K562 (cell line): ENCODE results near the gene KCNA4. TPM values are rescaled to one million over a fixed set of nuclear protein-coding genes. Genes with fewer than 3 reads are reported as not detected.

Source experiments
- ATAC-seq: fragments of 200-7000 bp; cut with Tn5 transposase; 3 replicates; pipeline ENCODE4 v1.9.1; 2020; ENCODE audit warnings: moderate library complexity
- BruUV-seq: library from RNA; stranded (reverse); fragments of 400-500 nt; replicated peaks from 2 replicates; lab custom pipeline; 2021; lab: Mats Ljungman, UMichigan
- CTCF ChIA-PET: fragments of 300-600 bp; formaldehyde crosslinking; extraction: SDS; loops from one replicate; lab custom pipeline; 2021; ENCODE audit warnings: low intra/inter-chr PET ratio; lab: Yijun Ruan, JAX
- POLR2A ChIA-PET: fragments of 300-600, 350-650 bp; sonication (Branson Sonifier 250); formaldehyde crosslinking; extraction: SDS; loops from one replicate; lab custom pipeline; 2021; ENCODE audit warnings: antibody characterized with exemption, inconsistent platforms; lab: Yijun Ruan, JAX
- DNase-seq, 4 experiments: peaks; one replicate each; pipeline versions ENCODE4 v3.0.0 to v3.0.0-alpha.2; 2011 to 2018; ENCODE audit warnings: low spot score in 3 of 4, mixed read lengths in 3 of 4; ENCODE audit errors: extremely low read depth in 1 of 4
- FAIRE-seq: peaks from 2 replicates; lab custom pipeline; 2011; peaks lifted over from hg19 to GRCh38; lab: Jason Lieb, UNC
- H2AFZ ChIP-seq: 2 replicates; pipeline ENCODE4 v1.6.0; 2011; ENCODE audit warnings: low read depth, low read length, control low read depth, inconsistent platforms
- H3K27ac ChIP-seq: fragments of 200-600 bp; 3 replicates; pipeline ENCODE4 v1.8.0; 2011; ENCODE audit warnings: low read depth, mild to moderate bottlenecking, control low read depth, inconsistent platforms, low read length, moderate library complexity, mixed read lengths; ENCODE audit errors: extremely low read depth
- H3K27me3 ChIP-seq, 2 experiments: fragments of 300-600 bp in 1 of 2; 2 replicates in 1 of 2; 3 replicates in 1 of 2; pipeline versions ENCODE4 v1.6.0 to v1.8.0; 2011; ENCODE audit warnings: inconsistent platforms in 2 of 2, low read length in 2 of 2, mild to moderate bottlenecking in 1 of 2, mixed read lengths in 1 of 2, moderate library complexity in 1 of 2; ENCODE audit not compliant: control insufficient read depth in 2 of 2, insufficient read depth in 2 of 2
- H3K36me3 ChIP-seq: fragments of 300-600 bp; 3 replicates; pipeline ENCODE4 v1.8.0; 2011; ENCODE audit warnings: mild to moderate bottlenecking, low read length, inconsistent platforms; ENCODE audit not compliant: control insufficient read depth, insufficient read depth
- H3K4me1 ChIP-seq, 2 experiments: fragments of 200-600 bp in 1 of 2; replicated peaks in 1 of 2; 2 replicates in 1 of 2; 3 replicates in 1 of 2; pipeline versions ENCODE4 v1.5.1 to v1.8.0; 2011; ENCODE audit warnings: inconsistent platforms in 2 of 2, low read length in 2 of 2, mild to moderate bottlenecking in 1 of 2, mixed read lengths in 1 of 2, moderate library complexity in 1 of 2; ENCODE audit not compliant: control insufficient read depth in 2 of 2, insufficient read depth in 2 of 2
- H3K4me2 ChIP-seq: 2 replicates; pipeline ENCODE4 v1.6.1; 2011; ENCODE audit warnings: low read length, control low read depth, inconsistent platforms, mixed read lengths; ENCODE audit not compliant: insufficient read depth
- H3K4me3 ChIP-seq: fragments of 200-600 bp; sonication (generic), shearing (Covaris generic); 2 replicates; pipeline ENCODE4 v1.5.1; 2016; ENCODE audit warnings: control low read depth, inconsistent platforms
- H3K79me2 ChIP-seq: fragments of 200-600 bp; 3 replicates; pipeline ENCODE4 v1.8.0; 2011; ENCODE audit warnings: low read length, inconsistent platforms; ENCODE audit not compliant: control insufficient read depth, insufficient read depth
- H3K9ac ChIP-seq, 2 experiments: 2 replicates each; pipeline versions ENCODE4 v1.6.0 to v1.6.1; 2011; ENCODE audit warnings: low read depth in 2 of 2, low read length in 2 of 2, control low read depth in 1 of 2, inconsistent platforms in 1 of 2, mild to moderate bottlenecking in 1 of 2, mixed read lengths in 1 of 2; ENCODE audit not compliant: insufficient read depth in 1 of 2
- H3K9me1 ChIP-seq: one replicate; pipeline ENCODE4 v1.6.0; 2011; ENCODE audit warnings: inconsistent platforms, mild to moderate bottlenecking, low read length, moderate library complexity; ENCODE audit not compliant: control insufficient read depth, insufficient read depth
- H3K9me3 ChIP-seq: replicated peaks from 2 replicates; pipeline ENCODE4 v1.5.1; 2011; ENCODE audit warnings: low read depth, low read length, inconsistent platforms; ENCODE audit not compliant: control insufficient read depth, insufficient read depth
- H4K20me1 ChIP-seq: replicated peaks from 2 replicates; pipeline ENCODE4 v1.6.1; 2011; ENCODE audit warnings: low read length, inconsistent platforms, mixed read lengths; ENCODE audit not compliant: control insufficient read depth, insufficient read depth
- POLR2A ChIP-seq: fragments of 450-650 bp; conservative IDR thresholded peaks from 2 replicates; pipeline ENCODE4 v1.6.1; 2016
- PURB ChIP-seq: sonication (generic); formaldehyde crosslinking; IDR thresholded peaks from 2 replicates; pipeline ENCODE4 v1.9.0; 2021; ENCODE audit warnings: low read depth, mild to moderate bottlenecking, missing genetic modification reagents
- ZNF324 ChIP-seq: fragments of 250-450 bp; sonication (Bioruptor Pico); IDR thresholded peaks from 2 replicates; pipeline ENCODE4 v1.4.0; 2020; ENCODE audit warnings: mild to moderate bottlenecking
- WGBS: fragments of 100-300 bp; shearing (Covaris generic); methylation state at CpG from one replicate; pipeline ENCODE4 v1.1.6; 2016; ENCODE audit warnings: low coverage, mixed read lengths; ENCODE audit not compliant: insufficient coverage; ENCODE audit errors: missing lambda C conversion rate; 5-methylcytosine and 5-hydroxymethylcytosine counted together
- in situ Hi-C: fragments of 300-500 bp; cut with MboI; formaldehyde crosslinking; loops from 4 replicates; pipeline ENCODE4 v1.15.0; 2018; ENCODE audit warnings: inconsistent platforms, mixed read lengths
- intact Hi-C: fragments of 100-400 bp; cut with micrococcal nuclease; formaldehyde crosslinking; loops from 2 replicates; pipeline ENCODE4 v1.14.2; 2022
- polyA plus RNA-seq, 8 experiments: library from polyadenylated mRNA; depleted of rRNA in 4 of 8; stranded (reverse) in 5 of 8; unstranded in 3 of 8; fragments of >200 nt; fragmentation: Nextera tagmentation in 2 of 8; fragmentation: Illumina TruSeq in 1 of 8; extraction: Ambion mirVana in 2 of 8; extraction: Trizol in 1 of 8; gene quantifications; 2 replicates each; pipeline versions ENCODE4 v1.2.1 to v1.2.3, GENCODE V29; 2011 to 2014; ENCODE audit warnings: inconsistent platforms in 1 of 8, missing spikeins in 1 of 8
- total RNA-seq, 7 experiments: library from RNA; depleted of rRNA in 6 of 7; stranded (reverse); fragments of >200 nt in 6 of 7; fragmentation: Illumina TruSeq in 2 of 7; extraction: Trizol in 2 of 7; gene quantifications; 2 replicates each; pipeline versions ENCODE4 v1.2.1 to v1.2.3, GENCODE V29; 2011 to 2021; ENCODE audit warnings: low replicate concordance in 1 of 7

The KCNA4 gene
- total and polyA plus RNA-seq, 9 of the 15 experiments (the other 6 are each of a cell fraction or from before 2014, with no cell fraction given) = not detected

- TF ChIP-seq ZNF324 (CRISPR knock-in tag) = no peak
- no peak for TF ChIP-seq POLR2A
- TF ChIP-seq, all 486 proteins: peak for 0
These were observed 15.7 kb downstream of the KCNA4 start (continued) for GRCh38 chr11:30000986-30001750.

DNA sequence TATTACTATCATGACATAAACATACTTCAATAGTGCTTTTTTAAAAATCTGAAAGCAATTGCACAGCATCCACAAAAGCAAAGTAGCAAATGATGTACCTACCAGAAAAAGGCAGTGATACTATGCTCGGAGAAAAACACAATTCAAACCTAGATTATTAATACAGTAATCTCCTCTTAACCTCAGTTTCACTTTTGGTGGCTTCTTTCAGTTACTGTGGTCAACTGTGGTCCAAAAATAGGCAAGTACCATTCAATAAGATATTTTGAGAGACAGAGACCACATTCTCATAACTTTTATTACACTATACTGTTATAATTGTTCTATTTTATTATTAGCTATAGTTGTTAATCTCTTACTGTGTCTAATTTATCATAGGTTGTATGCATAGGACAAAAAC, 20.8 kb downstream of the KCNA4 start:
- no peak overlapping the region for H3K27ac ChIP-seq
- H3K4me3 ChIP-seq = no peak overlapping the region
- no peaks in the 10 kb centered on the region for H3K9me1 ChIP-seq
- H2AFZ ChIP-seq = no peak overlapping the region
- CTCF ChIA-PET = no interaction called here
- no peak overlapping the region for H3K9ac ChIP-seq
- no TSS peak for BruUV-seq
- no peak for FAIRE-seq
- POLR2A ChIA-PET = no interaction called here
- intact Hi-C loops = no loop called here
- no peak for DNase-seq
- H3K36me3 ChIP-seq = no peaks in the 10 kb centered on the region
- no peaks in the 10 kb centered on the region for H3K27me3 ChIP-seq
- H4K20me1 ChIP-seq = no peaks in the 10 kb centered on the region
- no peaks in the 10 kb centered on the region for H3K79me2 ChIP-seq
- ATAC-seq = no peak
- no peak for TF ChIP-seq PURB (CRISPR knock-in tag)
- no peak overlapping the region for H3K4me2 ChIP-seq
- WGBS = 0% methylated on average over 1 of the region's 1 CpG
- no peaks in the 10 kb centered on the region for H3K4me1 ChIP-seq
- in situ Hi-C loops = no loop called here
- H3K9me3 ChIP-seq = no peaks in the 10 kb centered on the region
